Left renal pelvis (tissue), 4 donors: Measurements from ENCODE around the gene ACOT13. TPM values are rescaled to one million over a fixed set of nuclear protein-coding genes. Genes with fewer than 3 reads are reported as not detected.

ENCODE experiments used
- polyA plus RNA-seq, 4 donors: library from polyadenylated mRNA; unstranded; fragments of 120-200 nt; gene quantifications; one replicate each; pipeline ENCODE4 v1.2.1, GENCODE V29; 2013; ENCODE audit not compliant: insufficient read length in 4 of 4

Gene ACOT13
- polyA plus RNA-seq, 4 donors, result 17.0 to 45.2 (median 36.1) TPM

Other genes with a start within 250 kb of the ACOT13 start
- 1 to 10 TPM; 2.6 to 6.6 (median 4.1) TPM for gene GPLD1, start 177.5 kb upstream of the ACOT13 start, polyA plus RNA-seq
- 10 to 100 TPM; 15.8 to 31.6 (median 29.2) TPM for gene ALDH5A1, start 172.1 kb upstream of the ACOT13 start, polyA plus RNA-seq
- gene KIAA0319, start 20.9 kb upstream of the ACOT13 start, polyA plus RNA-seq, result under 1 TPM; 0.20 to 0.50 (median 0.32) TPM
- 10 to 100 TPM; 39.7 to 71.5 (median 63.1) TPM for gene TDP2, start 178 bp upstream of the ACOT13 start, polyA plus RNA-seq
- gene C6orf62, start 52.1 kb downstream of the ACOT13 start, polyA plus RNA-seq, result 100 to 1,000 TPM in 3 of 4 donors, 10 to 100 TPM in 1; 83.4 to 158 (median 143) TPM
- gene GMNN, start 107.9 kb downstream of the ACOT13 start, polyA plus RNA-seq, result 10 to 100 TPM; 29.2 to 64.0 (median 63.4) TPM
- gene ARMH2, start 131.8 kb downstream of the ACOT13 start, polyA plus RNA-seq, result not detected